HUES6 (cell line): ENCODE data around the gene PCNX2.
"Not testable (repeated sequence)": the region's sequence is repeated elsewhere in the genome, so short reads cannot be mapped to it uniquely, and the experiment has no call there.

Source experiments
- H3K27ac ChIP-seq: 2 replicates; pipeline ENCODE4 v1.7.0; 2013; ENCODE audit warnings: low read depth, mild to moderate bottlenecking, low read length, inconsistent platforms
- H3K27me3 ChIP-seq: 2 replicates; pipeline ENCODE4 v1.6.1; 2013; ENCODE audit warnings: low read length; ENCODE audit not compliant: control insufficient read depth, insufficient read depth
- H3K36me3 ChIP-seq: 2 replicates; pipeline ENCODE4 v1.6.1; 2013; ENCODE audit warnings: low read length; ENCODE audit not compliant: control insufficient read depth, insufficient read depth
- H3K4me1 ChIP-seq: 2 replicates; pipeline ENCODE4 v1.6.1; 2013; ENCODE audit warnings: low read length; ENCODE audit not compliant: control insufficient read depth, insufficient read depth
- H3K4me3 ChIP-seq: 2 replicates; pipeline ENCODE4 v1.5.1; 2013; ENCODE audit warnings: low read depth, low read length
- H3K9ac ChIP-seq: one replicate; pipeline ENCODE4 v1.6.1; 2013; ENCODE audit warnings: mild to moderate bottlenecking, low read length
- H3K9me3 ChIP-seq: 2 replicates; pipeline ENCODE4 v1.6.1; 2013; ENCODE audit warnings: low read depth, low read length; ENCODE audit not compliant: control insufficient read depth, insufficient read depth

The PCNX2 gene

GRCh38 chr1:233082778-233083550, 212.6 kb downstream of the PCNX2 start:
- H3K36me3 ChIP-seq: peaks cover 14% of the 10 kb centered on the region
- H3K4me1 ChIP-seq: peaks cover 6% of the 10 kb centered on the region; the same call in 1 of the 2 replicates
- no peak overlapping the region for H3K4me3 ChIP-seq
- no peaks in the 10 kb centered on the region for H3K27me3 ChIP-seq
- no peak overlapping the region for H3K27ac ChIP-seq
- H3K9ac ChIP-seq: no peak overlapping the region
- H3K9me3 ChIP-seq: no peaks in the 10 kb centered on the region

- Histone ChIP-seq H3K4me3 (no peak overlapping the region), H3K9ac (no peak overlapping the region), H3K27ac (no peak overlapping the region), H3K9me3 (no peaks in the 10 kb centered on the region), H3K27me3 (no peaks in the 10 kb centered on the region), H3K4me1 (peaks cover 6% of the 10 kb centered on the region; the same call in 1 of the 2 replicates), H3K36me3 (peaks cover 12% of the 10 kb centered on the region)
Measured at GRCh38 chr1:233081735-233082134, 213.8 kb downstream of the PCNX2 start.

- not testable (repeated sequence) for H3K27ac ChIP-seq, H3K4me3 ChIP-seq, H3K27me3 ChIP-seq, H3K9ac ChIP-seq, H3K4me1 ChIP-seq, H3K36me3 ChIP-seq, H3K9me3 ChIP-seq
Measured at GRCh38 chr1:233080827-233081226, 214.7 kb downstream of the PCNX2 start.

- no peak overlapping the region for H3K27ac ChIP-seq
- peaks cover 5% of the 10 kb centered on the region; the same call in 1 of the 2 replicates for H3K36me3 ChIP-seq
- no peaks in the 10 kb centered on the region for H3K27me3 ChIP-seq
- H3K9ac ChIP-seq: no peak overlapping the region
- no peaks in the 10 kb centered on the region; the same call in 1 of the 2 replicates for H3K9me3 ChIP-seq
- H3K4me1 ChIP-seq: peaks cover 6% of the 10 kb centered on the region; the same call in 1 of the 2 replicates
- H3K4me3 ChIP-seq: no peak overlapping the region
Measured at GRCh38 chr1:233080286-233080685, 215.2 kb downstream of the PCNX2 start.

- H3K27ac ChIP-seq: no peak overlapping the region
- H3K4me3 ChIP-seq: no peak overlapping the region
- no peaks in the 10 kb centered on the region; the same call in 1 of the 2 replicates for H3K9me3 ChIP-seq
- peaks cover 4% of the 10 kb centered on the region; the same call in 1 of the 2 replicates for H3K36me3 ChIP-seq
- no peaks in the 10 kb centered on the region for H3K27me3 ChIP-seq
- no peak overlapping the region for H3K9ac ChIP-seq
- H3K4me1 ChIP-seq: peaks cover 6% of the 10 kb centered on the region; the same call in 1 of the 2 replicates
Measured at GRCh38 chr1:233079574-233079973, 216.0 kb downstream of the PCNX2 start.

- Histone ChIP-seq H3K36me3 (no peaks in the 10 kb centered on the region; the same call in 1 of the 2 replicates), H3K9ac (no peak overlapping the region), H3K9me3 (no peaks in the 10 kb centered on the region; the same call in 1 of the 2 replicates), H3K4me1 (peaks cover 6% of the 10 kb centered on the region; the same call in 1 of the 2 replicates), H3K27ac (no peak overlapping the region), H3K4me3 (no peak overlapping the region), H3K27me3 (no peaks in the 10 kb centered on the region)
Measured at GRCh38 chr1:233078396-233078795, 217.1 kb downstream of the PCNX2 start.

GRCh38 chr1:233075915-233076295, 219.6 kb downstream of the PCNX2 start:
- H3K9me3 ChIP-seq: no peaks in the 10 kb centered on the region; the same call in 1 of the 2 replicates
- no peaks in the 10 kb centered on the region for H3K27me3 ChIP-seq
- H3K9ac ChIP-seq: no peak overlapping the region
- H3K36me3 ChIP-seq: no peaks in the 10 kb centered on the region; the same call in 1 of the 2 replicates
- H3K27ac ChIP-seq: no peak overlapping the region
- H3K4me3 ChIP-seq: no peak overlapping the region
- H3K4me1 ChIP-seq: no peaks in the 10 kb centered on the region; the same call in 1 of the 2 replicates

GRCh38 chr1:233066087-233066486, 229.4 kb downstream of the PCNX2 start:
- H3K27me3 ChIP-seq: no peaks in the 10 kb centered on the region
- H3K9ac ChIP-seq: no peak overlapping the region
- H3K9me3 ChIP-seq: peaks cover 4% of the 10 kb centered on the region; the same call in 1 of the 2 replicates
- peaks cover 6% of the 10 kb centered on the region for H3K36me3 ChIP-seq
- no peak overlapping the region for H3K27ac ChIP-seq
- H3K4me3 ChIP-seq: no peak overlapping the region
- H3K4me1 ChIP-seq: peaks cover 4% of the 10 kb centered on the region; the same call in 1 of the 2 replicates

GRCh38 chr1:233065685-233066084, 229.8 kb downstream of the PCNX2 start:
- no peak overlapping the region for H3K4me3 ChIP-seq

GRCh38 chr1:233064988-233065387, 230.5 kb downstream of the PCNX2 start:
- peaks cover 4% of the 10 kb centered on the region; the same call in 1 of the 2 replicates for H3K9me3 ChIP-seq
- H3K27ac ChIP-seq: no peak overlapping the region
- H3K9ac ChIP-seq: no peak overlapping the region
- peaks cover 8% of the 10 kb centered on the region for H3K4me1 ChIP-seq
- no peaks in the 10 kb centered on the region for H3K27me3 ChIP-seq
- no peak overlapping the region for H3K4me3 ChIP-seq
- peaks cover 6% of the 10 kb centered on the region for H3K36me3 ChIP-seq

More at GRCh38 chr1:233065685-233066084, 229.8 kb downstream of the PCNX2 start:
- peaks cover 4% of the 10 kb centered on the region; the same call in 1 of the 2 replicates for H3K9me3 ChIP-seq
- H3K4me1 ChIP-seq: peaks cover 5% of the 10 kb centered on the region; the same call in 1 of the 2 replicates
- no peak overlapping the region for H3K9ac ChIP-seq
- H3K27ac ChIP-seq: no peak overlapping the region
- peaks cover 6% of the 10 kb centered on the region for H3K36me3 ChIP-seq
- no peaks in the 10 kb centered on the region for H3K27me3 ChIP-seq

GRCh38 chr1:233063462-233063861, 232.1 kb downstream of the PCNX2 start:
- H3K4me1 ChIP-seq: peaks cover 8% of the 10 kb centered on the region
- H3K36me3 ChIP-seq: peaks cover 6% of the 10 kb centered on the region
- peaks cover 4% of the 10 kb centered on the region; the same call in 1 of the 2 replicates for H3K9me3 ChIP-seq
- H3K4me3 ChIP-seq: no peak overlapping the region
- H3K27ac ChIP-seq: no peak overlapping the region
- no peak overlapping the region for H3K9ac ChIP-seq
- no peaks in the 10 kb centered on the region for H3K27me3 ChIP-seq
